Amniotic stem cell (primary cell): Measurements from ENCODE around the gene RPGRIP1L.

Experiments used
- DNase-seq: peaks from one replicate; lab custom pipeline; 2025; lab: John Stamatoyannopoulos, UW

Gene RPGRIP1L

GRCh38 chr16:53600616-53601015 lies 103.0 kb downstream of the RPGRIP1L start:
- no peak for DNase-seq

DNA sequence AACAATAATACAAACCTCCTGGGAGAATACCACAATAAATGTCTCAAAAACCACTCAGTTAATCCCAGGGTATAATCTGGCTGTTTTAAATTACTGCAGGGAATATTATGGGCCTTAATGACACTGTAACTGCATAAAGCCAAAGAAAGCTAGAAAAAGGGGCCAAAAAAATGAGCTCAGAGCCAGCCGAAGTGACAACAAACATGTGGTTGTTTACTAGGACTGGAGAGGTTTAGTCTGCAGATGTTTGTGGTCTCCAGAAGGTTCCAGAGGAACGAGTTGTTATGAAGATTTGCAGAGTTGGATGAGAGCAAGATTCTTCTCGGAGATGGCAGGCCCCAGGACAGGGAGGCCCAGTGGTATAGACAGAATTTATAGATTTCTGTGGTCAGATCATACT lies 103.5 kb downstream of the RPGRIP1L start:
- DNase-seq = no peak

- DNase-seq = no peak
Measured at GRCh38 chr16:53599548-53599947, 104.1 kb downstream of the RPGRIP1L start.

GRCh38 chr16:53598511-53599275 lies 105.0 kb downstream of the RPGRIP1L start:
- DNase-seq = no peak

- DNase-seq = no peak
Measured at GRCh38 chr16:53597776-53598175, 105.9 kb downstream of the RPGRIP1L start.

DNA sequence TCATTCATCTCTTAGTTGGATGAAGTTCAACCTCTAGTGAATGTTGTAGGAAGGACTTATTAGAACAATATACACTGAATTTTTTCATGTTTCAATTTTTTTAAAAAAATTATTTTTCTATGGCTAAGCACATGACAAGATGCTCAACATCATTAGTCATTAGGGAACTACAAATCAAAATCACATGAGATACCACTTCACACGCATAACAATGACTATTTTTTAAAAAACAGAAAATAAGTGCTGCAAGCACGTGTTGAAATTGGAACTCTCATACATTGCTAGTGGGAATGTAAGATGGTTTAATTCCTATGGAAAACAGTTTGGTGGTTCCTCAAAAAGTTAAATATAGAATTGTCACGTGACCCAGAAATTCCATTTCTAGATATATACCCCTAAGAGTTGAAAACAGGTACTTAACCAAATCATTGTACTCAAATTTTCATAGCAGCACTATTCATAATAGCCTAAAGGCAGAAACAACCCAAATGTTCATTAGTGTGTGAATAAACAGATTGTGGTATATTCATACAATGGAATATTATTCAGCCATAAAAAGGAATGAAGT lies 115.5 kb downstream of the RPGRIP1L start:
- no peak for DNase-seq

- DNase-seq = no peak
Measured at GRCh38 chr16:53583401-53583800, 120.3 kb downstream of the RPGRIP1L start.

GRCh38 chr16:53581784-53582183 lies 121.9 kb downstream of the RPGRIP1L start:
- no peak for DNase-seq

- no peak for DNase-seq
Measured at GRCh38 chr16:53580038-53580802, 123.4 kb downstream of the RPGRIP1L start.

DNA sequence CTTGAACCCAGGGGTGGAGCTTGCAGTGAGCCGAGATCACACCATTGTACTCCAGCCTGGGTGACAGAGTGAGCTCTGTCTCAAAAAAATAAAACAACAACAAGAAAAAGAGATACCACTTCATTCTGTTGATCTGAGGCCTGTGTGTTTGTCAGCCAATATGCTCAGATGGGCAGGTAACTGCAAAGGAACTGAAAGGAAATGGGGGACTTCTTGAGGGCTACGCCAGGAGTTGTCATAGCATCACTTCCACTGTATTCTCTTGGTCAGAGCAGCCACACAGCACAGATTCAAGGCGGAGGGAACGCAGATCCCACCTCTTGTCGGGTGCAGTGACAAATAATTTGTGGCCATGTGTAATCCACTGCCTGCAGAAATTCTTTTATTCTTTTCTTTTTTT lies 126.8 kb downstream of the RPGRIP1L start:
- DNase-seq = no peak

DNA sequence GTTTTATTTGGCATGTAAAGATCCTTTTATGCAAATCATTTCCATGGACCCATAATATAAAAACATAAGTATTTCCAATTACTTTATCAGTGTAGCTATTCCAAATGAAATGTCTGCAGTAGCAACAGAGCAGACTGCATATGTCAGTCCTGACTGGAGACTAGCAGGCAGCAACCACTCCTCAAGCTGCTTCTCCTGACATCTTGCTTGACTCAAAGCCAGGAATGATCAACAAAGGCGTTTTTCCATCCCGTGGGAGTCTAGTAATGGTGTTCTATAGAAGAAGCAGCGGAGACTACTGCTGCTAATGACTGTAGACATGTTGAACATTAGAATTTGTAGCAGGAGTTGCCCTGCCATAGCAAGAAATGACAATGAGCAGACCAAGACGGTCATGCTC lies 127.4 kb downstream of the RPGRIP1L start:
- no peak for DNase-seq

GRCh38 chr16:53571763-53572162 lies 131.9 kb downstream of the RPGRIP1L start:
- no peak for DNase-seq

- no peak for DNase-seq
Measured at GRCh38 chr16:53566552-53567245, 137.0 kb downstream of the RPGRIP1L start.

GRCh38 chr16:53565296-53565863 lies 138.3 kb downstream of the RPGRIP1L start:
- no peak for DNase-seq

DNA sequence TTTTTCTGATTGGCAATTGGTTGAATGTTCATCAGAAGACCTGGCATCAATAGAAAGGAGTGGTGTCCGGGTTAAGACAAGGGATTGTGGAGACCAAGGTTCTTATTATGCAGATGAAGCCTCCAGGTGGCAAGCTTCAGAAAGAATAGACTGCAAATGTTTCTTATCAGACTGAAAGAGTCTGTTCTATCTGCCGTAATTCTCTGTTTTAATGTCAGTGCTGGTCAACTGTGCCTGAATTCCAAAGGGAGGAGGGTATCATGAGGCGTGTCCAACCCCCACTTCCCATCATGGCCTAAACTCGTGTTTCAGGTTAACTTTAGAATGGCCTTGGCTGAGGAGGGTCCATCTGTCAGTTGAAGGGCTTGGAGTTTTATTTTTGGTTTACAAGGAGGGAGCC lies 140.2 kb downstream of the RPGRIP1L start:
- DNase-seq = no peak

DNA sequence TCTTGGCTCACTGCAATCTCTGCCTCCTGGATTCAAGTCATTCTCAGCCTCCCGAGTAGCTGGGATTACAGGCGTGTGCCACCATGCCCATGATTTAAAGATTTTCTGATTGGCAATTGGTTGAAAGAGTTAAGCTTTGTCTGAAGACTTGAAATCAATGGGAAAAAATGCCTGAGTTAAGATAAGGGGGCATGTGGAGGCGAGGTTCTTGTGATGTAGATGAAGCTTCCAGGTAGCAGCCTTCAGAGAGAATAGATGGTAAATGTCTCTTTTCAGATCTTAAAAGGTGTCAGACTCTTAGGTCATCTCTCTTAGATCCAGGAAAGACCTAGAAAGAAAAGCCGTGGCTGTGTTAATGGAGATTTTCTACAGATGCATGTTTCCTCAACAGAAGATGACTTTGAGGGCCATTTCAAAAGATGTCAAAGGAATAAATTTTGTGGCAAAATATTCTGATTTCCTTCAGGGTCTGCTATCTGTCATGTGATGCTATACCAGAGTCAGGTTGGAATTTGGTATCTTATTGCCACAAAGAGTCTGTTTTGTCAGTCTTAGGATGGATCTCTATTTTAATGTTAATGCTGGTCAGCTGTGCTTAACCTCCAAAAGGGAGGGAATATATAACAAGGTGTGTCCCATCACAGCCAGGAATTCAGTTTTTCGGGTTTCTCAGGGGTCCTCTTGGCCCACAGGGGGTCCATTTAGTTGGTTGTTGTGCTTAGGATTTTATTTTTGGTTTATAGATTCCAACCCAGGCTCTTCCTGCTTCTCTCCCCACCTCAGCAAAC lies 142.4 kb downstream of the RPGRIP1L start:
- no peak for DNase-seq

GRCh38 chr16:53559270-53559951 lies 144.2 kb downstream of the RPGRIP1L start:
- no peak for DNase-seq

DNA sequence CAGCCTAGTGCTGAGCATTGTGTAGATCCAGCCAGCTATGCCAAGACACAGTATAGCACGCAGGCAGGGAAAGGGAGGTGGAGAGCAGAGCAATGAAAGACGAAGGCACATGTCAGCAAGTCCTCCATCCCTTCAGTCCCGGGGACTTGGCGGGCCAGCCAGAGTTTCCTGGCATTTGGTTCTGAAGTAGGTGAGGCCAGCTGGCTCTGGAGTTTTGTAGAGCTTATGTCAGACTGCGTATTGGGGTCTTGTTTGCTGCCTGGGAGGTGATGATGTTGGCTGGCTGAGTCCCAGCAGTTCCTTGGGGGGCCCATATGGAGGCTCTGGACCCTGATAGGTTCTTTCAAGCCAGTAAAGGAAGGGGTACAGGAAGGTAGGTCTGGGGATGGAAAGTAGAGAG lies 144.9 kb downstream of the RPGRIP1L start:
- DNase-seq = no peak

DNA sequence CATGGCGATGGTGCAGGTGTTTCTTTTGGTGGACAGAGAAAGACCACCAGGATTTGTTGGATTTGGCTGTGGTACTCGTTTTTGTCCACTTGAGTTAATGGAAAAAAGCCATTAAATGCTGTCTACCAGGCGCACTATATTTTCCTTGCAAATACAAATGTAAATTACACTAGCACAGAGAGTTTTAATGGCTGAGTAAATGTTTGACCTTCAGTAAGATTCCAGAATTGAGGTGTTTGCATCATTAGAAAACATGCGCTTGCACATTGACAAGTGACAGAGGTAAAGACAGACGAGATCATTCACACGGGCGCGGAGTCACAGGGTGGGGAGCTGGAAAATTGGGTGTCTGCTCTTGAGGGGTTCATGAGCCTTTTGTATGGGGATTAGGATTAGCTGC lies 147.1 kb downstream of the RPGRIP1L start:
- DNase-seq = no peak

GRCh38 chr16:53549970-53550690 lies 153.5 kb downstream of the RPGRIP1L start:
- DNase-seq = peak; percentile 45
